NCI-H128 (cell line): ENCODE measurements around the gene UBP1.
"Not testable (repeated sequence)": the region's sequence is repeated elsewhere in the genome, so short reads cannot be mapped to it uniquely, and the experiment has no call there.

Experiments
- DNase-seq: peaks from one replicate; lab custom pipeline; 2025; ENCODE audit not compliant: unreplicated experiment; lab: John Stamatoyannopoulos, UW

Gene UBP1

DNA sequence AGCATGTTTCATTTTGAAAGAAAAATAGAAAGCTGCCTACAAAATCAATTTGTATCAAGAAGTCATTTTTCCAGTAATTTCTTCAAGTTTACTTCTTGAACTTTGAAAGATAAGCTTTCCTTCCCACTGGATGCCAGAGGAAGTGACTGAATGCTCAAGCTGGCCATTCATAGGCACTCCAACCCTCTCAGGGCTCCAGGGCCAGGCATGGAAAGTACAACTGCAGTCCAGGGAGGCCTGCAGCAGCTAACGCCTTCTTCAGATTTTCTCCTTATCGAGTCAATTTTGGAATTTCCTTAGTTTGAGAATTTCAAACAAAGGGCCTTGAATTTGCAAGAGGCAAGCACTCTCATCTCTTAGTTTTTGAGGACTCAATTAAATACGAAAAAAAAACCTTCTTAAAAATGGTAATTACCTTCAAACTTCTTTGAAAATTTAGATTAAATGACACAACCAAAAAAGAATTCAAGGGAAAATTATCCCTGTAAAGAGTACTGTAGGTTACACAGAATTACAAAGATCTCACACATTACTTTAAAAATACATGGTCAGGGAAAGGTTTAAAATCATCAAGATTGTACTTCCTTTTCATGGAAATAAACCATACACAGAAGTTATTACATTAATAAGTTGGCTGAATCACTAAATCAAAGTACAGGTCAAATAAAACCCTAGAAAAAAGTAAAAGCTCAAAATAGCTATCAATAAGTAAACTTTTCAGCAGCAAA lies 2.5 kb downstream of the UBP1 start:
- DNase-seq, result no peak

- DNase-seq, result no peak
Observed at GRCh38 chr3:33433843-33434242, 6.4 kb downstream of the UBP1 start.

DNA sequence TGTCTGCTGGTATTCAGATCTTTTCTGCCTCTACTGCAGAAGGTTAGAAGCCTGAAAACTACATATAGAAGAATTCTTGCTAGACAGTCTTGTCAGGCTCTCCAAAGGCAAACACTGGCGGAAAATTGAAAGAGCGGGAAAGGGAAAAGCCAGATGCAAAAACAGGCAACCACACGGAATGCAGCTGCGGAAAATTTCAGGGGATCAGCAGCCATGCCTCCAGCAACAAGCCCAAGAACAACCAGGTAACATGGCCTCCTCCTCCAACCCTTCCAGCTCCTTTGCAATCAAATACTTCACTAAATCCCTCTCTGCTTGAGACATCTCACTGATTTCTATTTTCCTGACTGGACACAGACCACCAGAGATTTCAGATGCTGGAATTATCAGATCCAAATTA lies 9.6 kb downstream of the UBP1 start:
- DNase-seq, result no peak

DNA sequence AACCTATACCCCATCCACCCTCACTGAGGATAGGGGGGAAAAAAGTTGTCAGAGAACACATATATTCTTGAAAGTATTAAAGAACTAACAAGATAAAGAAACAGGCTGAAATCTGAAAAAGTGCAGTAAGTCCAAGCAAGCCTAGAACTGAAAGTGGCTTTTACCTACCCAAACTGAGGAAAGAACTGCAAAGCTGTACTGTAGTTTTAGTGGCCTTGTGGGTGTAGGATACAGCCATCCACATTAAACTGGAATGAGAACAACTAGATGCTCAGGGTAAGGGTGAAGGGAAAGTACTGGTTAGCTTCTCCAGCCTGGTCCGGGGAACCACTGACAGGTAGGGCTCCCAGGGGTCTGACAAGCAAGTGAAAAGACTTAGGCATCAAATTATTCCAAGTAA lies 10.1 kb downstream of the UBP1 start:
- no peak for DNase-seq

GRCh38 chr3:33429306-33429705 lies 10.9 kb downstream of the UBP1 start:
- DNase-seq, result not testable (repeated sequence)

DNA sequence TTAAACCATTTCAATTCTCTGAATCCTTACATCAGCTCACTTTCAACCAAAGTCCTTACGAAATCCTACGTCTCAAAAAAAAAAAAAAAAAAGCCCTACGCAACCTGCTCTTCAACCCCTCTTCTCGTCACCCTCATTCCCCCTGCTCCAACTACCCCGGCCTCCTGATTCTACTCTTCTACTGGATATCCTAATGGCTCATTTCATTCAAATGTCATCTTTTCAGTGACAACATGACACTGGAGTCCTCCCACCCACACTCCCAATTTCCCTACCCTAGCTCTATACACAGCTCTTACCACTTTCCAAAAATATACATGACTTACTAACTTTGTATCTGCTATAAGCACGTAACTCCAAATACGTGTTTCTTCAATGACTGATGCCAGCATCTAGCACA lies 11.5 kb downstream of the UBP1 start:
- no peak for DNase-seq

- DNase-seq, result no peak
Observed at GRCh38 chr3:33426630-33427317, 13.4 kb downstream of the UBP1 start.

DNA sequence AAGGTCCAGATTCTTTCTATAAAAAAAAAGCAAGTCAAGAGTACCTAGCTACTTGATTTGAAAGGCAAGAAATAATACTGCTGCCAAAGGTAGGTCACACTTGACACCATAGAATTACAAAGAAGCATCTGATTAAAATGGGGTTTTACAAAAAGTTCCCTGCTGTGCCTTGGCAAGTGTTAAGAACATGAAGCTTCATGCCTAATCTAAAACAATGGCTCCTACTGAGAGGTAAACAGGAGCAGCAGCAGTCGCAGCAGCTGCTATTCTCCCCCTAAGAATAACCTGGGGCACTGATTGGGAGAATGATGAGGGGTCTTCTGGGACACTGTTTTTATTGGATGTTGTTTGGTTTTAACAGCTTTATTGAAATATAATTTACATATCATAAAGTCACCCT lies 14.1 kb downstream of the UBP1 start:
- DNase-seq, result no peak

GRCh38 chr3:33425453-33425852 lies 14.8 kb downstream of the UBP1 start:
- no peak for DNase-seq

DNA sequence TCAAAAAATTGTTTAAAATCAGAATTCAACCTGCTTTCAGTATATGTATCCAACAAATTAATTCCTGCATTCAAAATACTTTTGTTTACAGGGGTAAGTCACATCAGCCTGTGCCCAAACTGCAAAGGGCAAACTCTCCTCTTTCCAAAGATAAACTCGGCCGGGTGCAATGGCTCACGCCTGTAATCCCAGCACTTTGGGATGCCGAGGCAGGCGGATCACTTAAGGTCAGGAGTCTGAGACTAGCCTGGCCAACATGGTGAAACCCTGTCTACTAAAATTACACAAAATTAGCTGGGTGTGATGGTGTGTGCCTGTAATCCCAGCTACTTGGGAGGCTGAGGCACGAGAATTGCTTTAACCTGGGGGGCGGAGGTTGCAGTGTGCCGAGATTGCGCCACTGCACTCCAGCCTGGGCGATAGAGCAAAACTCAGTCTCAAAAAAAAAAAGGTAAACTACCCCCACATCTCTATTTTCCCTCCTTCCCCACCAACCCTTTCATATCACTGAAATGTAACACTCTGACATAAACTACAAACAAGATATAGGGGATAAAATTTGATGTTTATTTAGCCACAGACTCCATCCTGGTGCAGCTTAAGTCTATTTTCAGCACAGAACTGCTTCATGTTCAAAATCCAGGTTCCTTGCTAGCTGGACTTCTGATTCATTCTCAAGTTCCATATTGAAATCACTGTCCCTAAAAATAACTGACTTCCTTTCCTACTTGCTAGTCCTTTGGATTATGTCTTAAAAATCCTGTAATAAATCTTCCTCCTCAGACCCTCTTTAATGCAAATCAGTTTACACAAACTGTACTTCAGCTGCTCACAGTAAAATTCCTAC lies 15.4 kb downstream of the UBP1 start:
- DNase-seq, result no peak

GRCh38 chr3:33420966-33421365 lies 19.2 kb downstream of the UBP1 start:
- no peak for DNase-seq

DNA sequence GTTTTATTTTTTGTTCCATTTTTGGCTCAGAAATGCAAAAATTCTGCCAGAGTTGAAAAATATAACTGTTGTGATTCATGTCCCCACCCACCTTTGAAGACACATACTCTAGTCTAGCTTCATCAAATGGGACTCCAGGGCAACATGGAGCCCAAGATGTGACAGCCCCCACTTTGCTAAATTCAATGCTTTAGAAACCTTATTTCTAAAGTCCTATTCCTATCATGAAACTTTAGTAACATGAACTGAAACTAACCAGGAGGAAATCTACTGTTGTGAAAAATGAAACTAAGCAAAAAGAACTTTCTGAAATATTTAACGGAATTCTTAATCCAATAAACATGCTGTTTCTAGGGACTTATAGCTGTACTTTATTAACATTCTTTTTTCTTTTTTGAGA lies 20.3 kb downstream of the UBP1 start:
- no peak for DNase-seq

DNA sequence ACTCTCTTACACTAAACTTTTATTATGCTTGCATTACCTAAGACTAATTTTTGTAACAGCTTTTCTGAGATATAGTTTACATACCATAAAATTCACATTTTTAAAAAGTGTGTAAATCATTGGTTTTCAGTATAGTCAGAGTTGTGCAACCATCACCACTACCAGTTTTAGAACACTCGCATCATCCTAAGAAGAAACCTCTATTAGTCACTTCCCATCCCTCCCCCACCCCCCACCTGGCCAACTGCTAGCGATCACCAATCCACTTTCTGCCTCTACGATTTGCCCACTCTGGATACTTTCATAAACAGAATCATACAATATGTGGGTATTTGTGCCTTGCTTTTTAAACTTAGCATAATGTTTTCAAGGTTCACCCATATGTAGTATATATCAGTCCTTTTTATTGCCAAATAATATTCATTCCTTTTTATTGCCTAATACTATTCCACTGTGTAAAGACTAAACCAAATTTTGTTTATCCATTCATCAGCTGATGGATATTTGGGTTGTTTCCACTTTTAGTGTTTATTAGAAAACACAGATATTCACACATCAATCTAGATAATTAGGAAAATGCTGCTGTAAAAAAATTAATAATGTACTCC lies 23.0 kb downstream of the UBP1 start:
- DNase-seq, result no peak

DNA sequence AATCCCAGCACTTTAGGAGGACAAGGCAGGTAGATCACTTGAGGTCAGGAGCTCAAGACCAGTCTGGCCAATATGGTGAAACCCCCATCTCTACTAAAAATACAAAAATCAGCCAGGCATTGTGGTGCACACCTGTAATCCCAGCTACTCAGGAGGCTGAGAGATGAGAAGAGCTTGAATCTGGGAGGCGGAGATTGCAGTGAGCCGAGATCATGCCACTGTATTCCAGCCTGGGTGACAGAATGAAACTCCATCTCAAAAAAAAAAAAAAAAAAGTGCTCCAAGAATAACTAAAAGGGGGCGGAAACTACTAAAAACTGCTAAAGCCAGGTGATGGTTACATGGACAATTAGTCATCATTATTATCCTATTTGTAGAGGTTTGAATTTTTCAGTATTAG lies 29.4 kb downstream of the UBP1 start:
- DNase-seq, result not testable (repeated sequence)

- DNase-seq, result no peak
Observed at GRCh38 chr3:33403756-33404155, 36.4 kb downstream of the UBP1 start.

- DNase-seq, result no peak
Observed at GRCh38 chr3:33402936-33403335, 37.3 kb downstream of the UBP1 start.

DNA sequence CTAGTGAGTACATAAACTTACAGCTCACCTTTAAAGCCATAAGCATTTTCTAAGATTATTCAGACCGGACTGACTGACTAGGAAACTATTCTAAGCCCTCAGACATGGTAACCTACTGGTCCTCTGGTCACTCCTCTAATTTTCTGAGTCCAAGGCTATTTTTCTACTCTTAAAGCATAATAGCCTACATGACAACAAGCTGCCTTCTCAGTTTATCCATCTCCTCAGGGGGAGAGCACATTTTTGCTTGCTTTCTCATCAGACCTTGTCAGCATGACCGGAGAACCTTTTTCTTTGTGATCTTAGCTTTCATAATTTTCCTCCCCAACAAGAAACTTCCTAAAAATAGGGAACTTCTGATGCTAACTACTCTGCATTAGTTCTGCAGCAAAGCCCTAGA lies 38.4 kb downstream of the UBP1 start:
- no peak for DNase-seq

GRCh38 chr3:33398410-33398809 lies 41.8 kb downstream of the UBP1 start:
- DNase-seq, result no peak

DNA sequence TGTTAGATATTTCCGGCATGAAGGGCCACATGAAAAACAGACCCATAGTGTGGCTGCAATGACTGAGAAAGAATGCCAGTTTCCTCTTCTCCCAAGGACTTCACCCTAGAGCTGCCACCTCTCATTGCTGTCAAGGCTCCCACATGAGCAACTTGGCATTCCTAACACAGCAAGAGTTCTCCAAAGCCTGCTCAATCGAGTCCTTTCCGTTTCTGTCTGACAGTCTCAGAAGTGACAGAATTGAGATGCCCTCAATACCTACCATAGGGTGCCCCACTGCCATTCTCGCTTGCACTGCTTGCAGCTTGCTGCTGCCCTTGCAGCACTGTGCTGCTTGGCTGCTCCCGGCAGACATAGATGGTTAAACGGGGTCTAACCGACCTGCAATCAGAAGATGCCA lies 44.3 kb downstream of the UBP1 start:
- DNase-seq, result no peak

DNA sequence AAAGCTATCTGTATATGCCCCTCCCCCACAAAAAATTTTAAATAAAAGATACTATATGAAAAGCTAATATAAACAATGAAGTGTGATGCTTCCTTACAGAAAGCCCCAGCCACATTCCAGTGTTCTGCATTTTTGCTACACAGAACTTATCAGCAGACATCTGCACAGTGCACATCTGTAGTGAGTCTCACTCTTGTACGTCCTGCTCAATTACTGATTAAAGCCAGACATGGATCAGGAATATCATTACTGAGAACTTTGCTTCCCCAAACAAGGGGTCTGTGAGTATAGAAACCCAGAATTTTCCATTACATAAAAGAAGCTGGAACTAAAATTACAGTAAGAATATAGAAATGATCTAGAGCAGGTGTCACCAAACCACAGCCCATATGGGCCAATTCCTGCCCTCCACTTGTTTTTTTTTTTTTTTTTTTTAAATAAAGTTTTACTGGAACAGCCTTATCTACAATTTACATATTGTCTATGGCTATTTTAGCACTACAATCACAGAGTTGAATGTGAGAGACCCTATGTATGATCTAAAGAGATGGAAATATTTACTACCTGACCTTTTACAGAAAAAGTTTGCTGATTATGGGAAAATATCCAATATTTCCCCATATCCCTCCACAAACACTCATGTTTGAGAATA lies 45.7 kb downstream of the UBP1 start:
- DNase-seq, result no peak

- no peak for DNase-seq
Observed at GRCh38 chr3:33392703-33393125, 47.5 kb downstream of the UBP1 start.
